HEK293 (cell line): ENCODE data around the gene RPL35.
A peak's percentile ranks its signal among the peaks of the same experiment; 100 is the strongest.

ENCODE experiments used
- CTCF ChIA-PET: fragments of 350-600 bp; formaldehyde crosslinking; extraction: SDS; loops from one replicate; lab custom pipeline; 2021; ENCODE audit warnings: antibody characterized with exemption; lab: Yijun Ruan, JAX
- POLR2A ChIA-PET: fragments of 300-600 bp; formaldehyde crosslinking; extraction: SDS; loops from one replicate; lab custom pipeline; 2020; ENCODE audit warnings: antibody characterized with exemption, inconsistent platforms; lab: Yijun Ruan, JAX
- H3K27ac ChIP-seq: fragments of 200-500 bp; sonication (Bioruptor generic); 2 replicates; pipeline ENCODE4 v1.5.1; 2014; ENCODE audit warnings: low read depth, low read length, control low read depth, inconsistent platforms; ENCODE audit errors: extremely low read depth
- H3K36me3 ChIP-seq, 2 experiments: fragments of 200-500 bp in 1 of 2; sonication (Bioruptor generic) in 1 of 2; 1 replicate in 1 of 2; 2 replicates in 1 of 2; pipeline ENCODE4 v1.5.1; 2014 to 2017; ENCODE audit warnings: inconsistent platforms in 2 of 2, low read length in 2 of 2; ENCODE audit not compliant: control insufficient read depth in 2 of 2, insufficient read depth in 1 of 2
- H3K4me1 ChIP-seq: fragments of 200-500 bp; sonication (Bioruptor generic); 2 replicates; pipeline ENCODE4 v1.5.1; 2014; ENCODE audit warnings: mild to moderate bottlenecking, low read length, inconsistent platforms; ENCODE audit not compliant: control insufficient read depth, insufficient read depth
- H3K4me3 ChIP-seq: 2 replicates; pipeline ENCODE4 v1.5.1; 2011; ENCODE audit warnings: low read depth, mild to moderate bottlenecking, control low read depth, low read length, moderate library complexity
- H3K9me3 ChIP-seq: fragments of 200-500 bp; sonication (Bioruptor generic); 2 replicates; pipeline ENCODE4 v1.5.1; 2014; ENCODE audit warnings: low read depth, low read length, inconsistent platforms; ENCODE audit not compliant: control insufficient read depth, insufficient read depth
- KLF16 ChIP-seq: fragments of 450-650 bp; formaldehyde crosslinking; IDR thresholded peaks from 2 replicates; pipeline ENCODE4 v1.5.1; 2017; ENCODE audit warnings: missing biosample characterization, missing genetic modification characterization
- MYNN ChIP-seq: fragments of 450-650 bp; formaldehyde crosslinking; IDR thresholded peaks from 2 replicates; pipeline ENCODE4 v1.5.1; 2016; ENCODE audit warnings: missing biosample characterization, missing genetic modification characterization, borderline replicate concordance
- PRDM10 ChIP-seq: fragments of 450-650 bp; formaldehyde crosslinking; IDR thresholded peaks from 2 replicates; pipeline ENCODE4 v1.5.1; 2016; ENCODE audit warnings: missing biosample characterization, missing genetic modification characterization
- SCRT1 ChIP-seq: fragments of 450-650 bp; formaldehyde crosslinking; IDR thresholded peaks from 2 replicates; pipeline ENCODE4 v1.5.1; 2016; ENCODE audit warnings: missing biosample characterization, missing genetic modification characterization, borderline replicate concordance
- SCRT2 ChIP-seq: fragments of 450-650 bp; formaldehyde crosslinking; IDR thresholded peaks from 2 replicates; pipeline ENCODE4 v1.5.1; 2016; ENCODE audit warnings: missing biosample characterization, missing genetic modification characterization
- SP7 ChIP-seq: fragments of 450-650 bp; formaldehyde crosslinking; IDR thresholded peaks from 2 replicates; pipeline ENCODE4 v1.5.1; 2016; ENCODE audit warnings: missing biosample characterization, missing genetic modification characterization
- TCF7L2 ChIP-seq: IDR thresholded peaks from 2 replicates; pipeline ENCODE4 v1.6.1; 2011; ENCODE audit warnings: low read depth, mild to moderate bottlenecking, inconsistent platforms, low read length, moderate library complexity, borderline replicate concordance
- ZBTB44 ChIP-seq: fragments of 450-650 bp; IDR thresholded peaks from 2 replicates; pipeline ENCODE4 v1.5.1; 2018; ENCODE audit warnings: missing biosample characterization, mild to moderate bottlenecking, missing genetic modification characterization
- ZBTB8A ChIP-seq: fragments of 450-650 bp; formaldehyde crosslinking; IDR thresholded peaks from 2 replicates; pipeline ENCODE4 v1.5.1; 2016; ENCODE audit warnings: missing biosample characterization, missing genetic modification characterization
- ZEB2 ChIP-seq: fragments of 450-650 bp; formaldehyde crosslinking; IDR thresholded peaks from 2 replicates; pipeline ENCODE4 v1.5.1; 2016; ENCODE audit warnings: missing biosample characterization, missing genetic modification characterization
- ZNF404 ChIP-seq: fragments of 450-650 bp; formaldehyde crosslinking; IDR thresholded peaks from 2 replicates; pipeline ENCODE4 v1.5.1; 2017; ENCODE audit warnings: missing biosample characterization, missing genetic modification characterization
- ZNF521 ChIP-seq: fragments of 450-650 bp; formaldehyde crosslinking; IDR thresholded peaks from 2 replicates; pipeline ENCODE4 v1.5.1; 2017; ENCODE audit warnings: missing biosample characterization, mild to moderate bottlenecking, missing genetic modification characterization
- ZNF596 ChIP-seq: fragments of 450-650 bp; IDR thresholded peaks from 2 replicates; pipeline ENCODE4 v1.5.0; 2018; ENCODE audit warnings: missing biosample characterization, mild to moderate bottlenecking, missing genetic modification characterization, moderate library complexity
- ZNF701 ChIP-seq: fragments of 450-650 bp; formaldehyde crosslinking; IDR thresholded peaks from 2 replicates; pipeline ENCODE4 v1.5.1; 2016; ENCODE audit warnings: missing biosample characterization, missing genetic modification characterization
- ZNF776 ChIP-seq: fragments of 450-650 bp; formaldehyde crosslinking; IDR thresholded peaks from 2 replicates; pipeline ENCODE4 v1.5.0; 2017; ENCODE audit warnings: missing biosample characterization, missing genetic modification characterization, borderline replicate concordance
- ZSCAN23 ChIP-seq: fragments of 450-650 bp; formaldehyde crosslinking; IDR thresholded peaks from 2 replicates; pipeline ENCODE4 v1.5.1; 2016; ENCODE audit warnings: missing biosample characterization, missing genetic modification characterization
- TF ChIP-seq, protein P1 (sequence below): fragments of 450-650 bp; formaldehyde crosslinking; IDR thresholded peaks from 2 replicates; pipeline ENCODE4 v1.5.1; 2016; ENCODE audit warnings: missing biosample characterization, missing genetic modification characterization
- TF ChIP-seq, protein P2 (sequence below): fragments of 450-650 bp; formaldehyde crosslinking; optimal IDR thresholded peaks from 2 replicates; pipeline ENCODE3; 2016; ENCODE audit warnings: missing biosample characterization, mild to moderate bottlenecking, missing genetic modification characterization
- TF ChIP-seq, protein P3 (sequence below): fragments of 450-650 bp; formaldehyde crosslinking; IDR thresholded peaks from 2 replicates; pipeline ENCODE4 v1.5.1; 2016; ENCODE audit warnings: missing biosample characterization, missing genetic modification characterization
- TF ChIP-seq, protein P4 (sequence below): fragments of 450-650 bp; formaldehyde crosslinking; IDR thresholded peaks from 2 replicates; pipeline ENCODE4 v1.5.1; 2017; ENCODE audit warnings: missing biosample characterization, mild to moderate bottlenecking, missing genetic modification characterization, moderate library complexity

The RPL35 gene

GRCh38 chr9:124828489-124829333 is 33.0 kb downstream of the RPL35 start (continued):
- TF ChIP-seq MYNN (tag by site-specific recombination) (no peak), ZNF404 (tag by site-specific recombination) (no peak), KLF16 (no peak), ZNF701 (no peak), ZNF776 (0 out of 2 replicates have a peak, but pooled peaks have one; percentile 12), ZSCAN23 (tag by site-specific recombination) (0 out of 2 replicates have a peak, but pooled peaks have one; percentile 44), TCF7L2 (no peak), SCRT2 (tag by site-specific recombination) (no peak), ZNF521 (tag by site-specific recombination) (no peak), ZBTB44 (tag by site-specific recombination) (no peak), SP7 (no peak), ZBTB8A (tag by site-specific recombination) (no peak), ZNF596 (tag by site-specific recombination) (peak; percentile 82; the same call in 1 of the 2 replicates)
- TF ChIP-seq, protein P1, sequence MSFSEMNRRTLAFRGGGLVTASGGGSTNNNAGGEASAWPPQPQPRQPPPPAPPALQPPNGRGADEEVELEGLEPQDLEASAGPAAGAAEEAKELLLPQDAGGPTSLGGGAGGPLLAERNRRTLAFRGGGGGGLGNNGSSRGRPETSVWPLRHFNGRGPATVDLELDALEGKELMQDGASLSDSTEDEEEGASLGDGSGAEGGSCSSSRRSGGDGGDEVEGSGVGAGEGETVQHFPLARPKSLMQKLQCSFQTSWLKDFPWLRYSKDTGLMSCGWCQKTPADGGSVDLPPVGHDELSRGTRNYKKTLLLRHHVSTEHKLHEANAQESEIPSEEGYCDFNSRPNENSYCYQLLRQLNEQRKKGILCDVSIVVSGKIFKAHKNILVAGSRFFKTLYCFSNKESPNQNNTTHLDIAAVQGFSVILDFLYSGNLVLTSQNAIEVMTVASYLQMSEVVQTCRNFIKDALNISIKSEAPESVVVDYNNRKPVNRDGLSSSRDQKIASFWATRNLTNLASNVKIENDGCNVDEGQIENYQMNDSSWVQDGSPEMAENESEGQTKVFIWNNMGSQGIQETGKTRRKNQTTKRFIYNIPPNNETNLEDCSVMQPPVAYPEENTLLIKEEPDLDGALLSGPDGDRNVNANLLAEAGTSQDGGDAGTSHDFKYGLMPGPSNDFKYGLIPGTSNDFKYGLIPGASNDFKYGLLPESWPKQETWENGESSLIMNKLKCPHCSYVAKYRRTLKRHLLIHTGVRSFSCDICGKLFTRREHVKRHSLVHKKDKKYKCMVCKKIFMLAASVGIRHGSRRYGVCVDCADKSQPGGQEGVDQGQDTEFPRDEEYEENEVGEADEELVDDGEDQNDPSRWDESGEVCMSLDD (tag by site-specific recombination): no peak
- TF ChIP-seq, protein P2, sequence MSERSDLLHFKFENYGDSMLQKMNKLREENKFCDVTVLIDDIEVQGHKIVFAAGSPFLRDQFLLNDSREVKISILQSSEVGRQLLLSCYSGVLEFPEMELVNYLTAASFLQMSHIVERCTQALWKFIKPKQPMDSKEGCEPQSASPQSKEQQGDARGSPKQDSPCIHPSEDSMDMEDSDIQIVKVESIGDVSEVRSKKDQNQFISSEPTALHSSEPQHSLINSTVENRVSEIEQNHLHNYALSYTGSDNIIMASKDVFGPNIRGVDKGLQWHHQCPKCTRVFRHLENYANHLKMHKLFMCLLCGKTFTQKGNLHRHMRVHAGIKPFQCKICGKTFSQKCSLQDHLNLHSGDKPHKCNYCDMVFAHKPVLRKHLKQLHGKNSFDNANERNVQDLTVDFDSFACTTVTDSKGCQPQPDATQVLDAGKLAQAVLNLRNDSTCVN (tag by site-specific recombination): no peak
- TF ChIP-seq, protein P3, sequence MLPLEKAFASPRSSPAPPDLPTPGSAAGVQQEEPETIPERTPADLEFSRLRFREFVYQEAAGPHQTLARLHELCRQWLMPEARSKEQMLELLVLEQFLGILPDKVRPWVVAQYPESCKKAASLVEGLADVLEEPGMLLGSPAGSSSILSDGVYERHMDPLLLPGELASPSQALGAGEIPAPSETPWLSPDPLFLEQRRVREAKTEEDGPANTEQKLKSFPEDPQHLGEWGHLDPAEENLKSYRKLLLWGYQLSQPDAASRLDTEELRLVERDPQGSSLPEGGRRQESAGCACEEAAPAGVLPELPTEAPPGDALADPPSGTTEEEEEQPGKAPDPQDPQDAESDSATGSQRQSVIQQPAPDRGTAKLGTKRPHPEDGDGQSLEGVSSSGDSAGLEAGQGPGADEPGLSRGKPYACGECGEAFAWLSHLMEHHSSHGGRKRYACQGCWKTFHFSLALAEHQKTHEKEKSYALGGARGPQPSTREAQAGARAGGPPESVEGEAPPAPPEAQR (tag by site-specific recombination): no peak

GRCh38 chr9:124820698-124821623 is 40.8 kb downstream of the RPL35 start:
- POLR2A ChIA-PET: no interaction called here
- CTCF ChIA-PET: interaction anchor here (0.6 to 5.6 kb wide), 5 partner anchors 10 to 48 kb away, joined by 4 to 43 read pairs (median 5); partner anchors contain the start of genes NR6A1 and OLFML2A
- Histone ChIP-seq H3K36me3 (no peaks in the 10 kb centered on the region), H3K4me3 (no peak overlapping the region), H3K27ac (no peak overlapping the region), H3K9me3 (no peaks in the 10 kb centered on the region), H3K4me1 (no peaks in the 10 kb centered on the region)
- TF ChIP-seq ZEB2 (tag by site-specific recombination): no peak
- peak; percentile 66 for TF ChIP-seq SCRT2 (tag by site-specific recombination)
- peak; percentile 57; the same call in 1 of the 2 replicates for TF ChIP-seq PRDM10 (tag by site-specific recombination)
- TF ChIP-seq ZBTB8A (tag by site-specific recombination): no peak
- TF ChIP-seq, protein P4, sequence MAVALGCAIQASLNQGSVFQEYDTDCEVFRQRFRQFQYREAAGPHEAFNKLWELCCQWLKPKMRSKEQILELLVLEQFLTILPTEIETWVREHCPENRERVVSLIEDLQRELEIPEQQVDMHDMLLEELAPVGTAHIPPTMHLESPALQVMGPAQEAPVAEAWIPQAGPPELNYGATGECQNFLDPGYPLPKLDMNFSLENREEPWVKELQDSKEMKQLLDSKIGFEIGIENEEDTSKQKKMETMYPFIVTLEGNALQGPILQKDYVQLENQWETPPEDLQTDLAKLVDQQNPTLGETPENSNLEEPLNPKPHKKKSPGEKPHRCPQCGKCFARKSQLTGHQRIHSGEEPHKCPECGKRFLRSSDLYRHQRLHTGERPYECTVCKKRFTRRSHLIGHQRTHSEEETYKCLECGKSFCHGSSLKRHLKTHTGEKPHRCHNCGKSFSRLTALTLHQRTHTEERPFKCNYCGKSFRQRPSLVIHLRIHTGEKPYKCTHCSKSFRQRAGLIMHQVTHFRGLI (tag by site-specific recombination): peak; percentile 97
- TF ChIP-seq SCRT1 (tag by site-specific recombination): peak; percentile 46; the same call in 1 of the 2 replicates
